Putamen (tissue), 1 donor: Measurements from ENCODE around the gene OR10G3.
"Not testable (repeated sequence)": the region's sequence is repeated elsewhere in the genome, so short reads cannot be mapped to it uniquely, and the experiment has no call there.

Source experiments
- DNase-seq: peaks from one replicate; pipeline ENCODE4 v3.0.0-alpha.2; 2016; ENCODE audit warnings: low spot score

Gene OR10G3

GRCh38 chr14:21579976-21580375, at the start of gene OR10G3:
Gene OR10G3 (minus strand): TSS chr14:21580076. CDS start chr14:21570744, 9,332 bp downstream.
- DNase-seq, result no peak

GRCh38 chr14:21626491-21627230, 46.8 kb upstream of the OR10G3 start:
- no peak for DNase-seq

- no peak for DNase-seq
Measured at GRCh38 chr14:21617614-21618013, 37.7 kb upstream of the OR10G3 start.

GRCh38 chr14:21614240-21614639, 34.4 kb upstream of the OR10G3 start:
- no peak for DNase-seq

- DNase-seq, result no peak
Measured at GRCh38 chr14:21612324-21612723, 32.4 kb upstream of the OR10G3 start.

- DNase-seq, result not testable (repeated sequence)
Measured at GRCh38 chr14:21602181-21602580, 22.3 kb upstream of the OR10G3 start.

GRCh38 chr14:21589317-21589716, 9.4 kb upstream of the OR10G3 start:
- no peak for DNase-seq

GRCh38 chr14:21575661-21576060, 4.2 kb downstream of the OR10G3 start:
- no peak for DNase-seq

- no peak for DNase-seq
Measured at GRCh38 chr14:21572604-21573003, 7.3 kb downstream of the OR10G3 start.

GRCh38 chr14:21558703-21559170, 21.1 kb downstream of the OR10G3 start:
- no peak for DNase-seq

- peak; percentile 85 for DNase-seq
Measured at GRCh38 chr14:21557084-21557901, 22.6 kb downstream of the OR10G3 start.

GRCh38 chr14:21556378-21557083, 23.3 kb downstream of the OR10G3 start:
- DNase-seq, result no peak

GRCh38 chr14:21553266-21553665, 26.6 kb downstream of the OR10G3 start:
- no peak for DNase-seq

GRCh38 chr14:21544588-21544987, 35.3 kb downstream of the OR10G3 start:
- not testable (repeated sequence) for DNase-seq

GRCh38 chr14:21543963-21544362, 35.9 kb downstream of the OR10G3 start:
- no peak for DNase-seq

GRCh38 chr14:21543521-21543960, 36.3 kb downstream of the OR10G3 start:
- DNase-seq, result no peak

GRCh38 chr14:21541413-21542074, 38.3 kb downstream of the OR10G3 start:
- DNase-seq, result no peak

GRCh38 chr14:21539189-21539940, 40.5 kb downstream of the OR10G3 start:
- peak; percentile 33 for DNase-seq

GRCh38 chr14:21537090-21537424, 42.8 kb downstream of the OR10G3 start:
- DNase-seq, result no peak

- no peak for DNase-seq
Measured at GRCh38 chr14:21536418-21537089, 43.3 kb downstream of the OR10G3 start.
